Trophoblast cell (in vitro differentiated cells and primary cell): ENCODE measurements around the gene CCDC192.

Source experiments
- DNase-seq, 2 donors: peaks; one replicate each; pipeline ENCODE4 v3.0.0-alpha.2; 2016
- H2AFZ ChIP-seq: 2 replicates; pipeline ENCODE4 v1.6.1; 2013; ENCODE audit warnings: low read length, moderate library complexity, mild to moderate bottlenecking; ENCODE audit not compliant: insufficient read depth, poor library complexity
- H2AK5ac ChIP-seq: 2 replicates; pipeline ENCODE4 v1.6.1; 2013; ENCODE audit warnings: mild to moderate bottlenecking, low read length
- H2BK120ac ChIP-seq: 2 replicates; pipeline ENCODE4 v1.6.1; 2013; ENCODE audit warnings: low read length, mild to moderate bottlenecking, moderate library complexity; ENCODE audit not compliant: insufficient read depth, poor library complexity
- H2BK12ac ChIP-seq: 2 replicates; pipeline ENCODE4 v1.6.1; 2013; ENCODE audit warnings: mild to moderate bottlenecking, low read length, moderate library complexity
- H2BK5ac ChIP-seq: 2 replicates; pipeline ENCODE4 v1.6.1; 2013; ENCODE audit warnings: low read length, low read depth, moderate library complexity, mild to moderate bottlenecking; ENCODE audit not compliant: poor library complexity
- H3K14ac ChIP-seq: 2 replicates; pipeline ENCODE4 v1.6.1; 2013; ENCODE audit warnings: mild to moderate bottlenecking, low read length
- H3K18ac ChIP-seq: 2 replicates; pipeline ENCODE4 v1.6.1; 2013; ENCODE audit warnings: mild to moderate bottlenecking, low read length
- H3K23ac ChIP-seq: 2 replicates; pipeline ENCODE4 v1.6.1; 2013; ENCODE audit warnings: low read length
- H3K27ac ChIP-seq: 2 replicates; pipeline ENCODE4 v1.5.1; 2013; ENCODE audit warnings: low read depth, mild to moderate bottlenecking, inconsistent platforms, low read length, moderate library complexity
- H3K27me3 ChIP-seq: 2 replicates; pipeline ENCODE4 v1.6.1; 2013; ENCODE audit warnings: inconsistent platforms, mild to moderate bottlenecking, low read length, moderate library complexity; ENCODE audit not compliant: insufficient read depth
- H3K36me3 ChIP-seq, 2 experiments: 1 replicate in 1 of 2; 2 replicates in 1 of 2; pipeline ENCODE4 v1.6.1; 2013; ENCODE audit warnings: low read length in 2 of 2, mild to moderate bottlenecking in 2 of 2, moderate library complexity in 1 of 2; ENCODE audit not compliant: insufficient read depth in 2 of 2, control insufficient read depth in 1 of 2
- H3K4ac ChIP-seq: 2 replicates; pipeline ENCODE4 v1.6.1; 2013; ENCODE audit warnings: low read depth, mild to moderate bottlenecking, low read length, moderate library complexity
- H3K4me1 ChIP-seq, 2 experiments: 1 replicate in 1 of 2; 2 replicates in 1 of 2; pipeline ENCODE4 v1.6.1; 2013; ENCODE audit warnings: low read length in 2 of 2, mild to moderate bottlenecking in 2 of 2, moderate library complexity in 1 of 2; ENCODE audit not compliant: insufficient read depth in 2 of 2, control insufficient read depth in 1 of 2
- H3K4me2 ChIP-seq: 2 replicates; pipeline ENCODE4 v1.6.1; 2013; ENCODE audit warnings: inconsistent platforms, mild to moderate bottlenecking, low read length, moderate library complexity
- H3K4me3 ChIP-seq: 2 replicates; pipeline ENCODE4 v1.5.1; 2013; ENCODE audit warnings: mild to moderate bottlenecking, low read depth, low read length, inconsistent platforms
- H3K79me1 ChIP-seq: one replicate; pipeline ENCODE4 v1.6.1; 2013; ENCODE audit warnings: low read length
- H3K79me2 ChIP-seq: 2 replicates; pipeline ENCODE4 v1.6.1; 2013; ENCODE audit warnings: low read length, mild to moderate bottlenecking; ENCODE audit not compliant: control insufficient read depth, insufficient read depth, poor library complexity
- H3K9ac ChIP-seq: 2 replicates; pipeline ENCODE4 v1.6.1; 2013; ENCODE audit warnings: mild to moderate bottlenecking, low read length
- H3K9me3 ChIP-seq: 2 replicates; pipeline ENCODE4 v1.6.1; 2013; ENCODE audit warnings: low read depth, mild to moderate bottlenecking, control low read depth, inconsistent platforms, low read length; ENCODE audit not compliant: insufficient read depth
- H4K12ac ChIP-seq: 2 replicates; pipeline ENCODE4 v1.6.1; 2013; ENCODE audit warnings: low read depth, mild to moderate bottlenecking, low read length, moderate library complexity
- H4K8ac ChIP-seq: 2 replicates; pipeline ENCODE4 v1.6.1; 2013; ENCODE audit warnings: low read depth, mild to moderate bottlenecking, low read length, moderate library complexity
- H4K91ac ChIP-seq: one replicate; pipeline ENCODE4 v1.6.1; 2013; ENCODE audit warnings: low read depth, mild to moderate bottlenecking, low read length, moderate library complexity
- WGBS: extraction: QIAGEN DNeasy Blood & Tissue Kit; methylation state at CpG from one replicate; pipeline ENCODE4 v1.1.7; 2013; ENCODE audit warnings: missing lambda C conversion rate; ENCODE audit not compliant: insufficient read length, insufficient coverage; ENCODE audit errors: extremely low coverage; 5-methylcytosine and 5-hydroxymethylcytosine counted together

CCDC192 gene

DNA sequence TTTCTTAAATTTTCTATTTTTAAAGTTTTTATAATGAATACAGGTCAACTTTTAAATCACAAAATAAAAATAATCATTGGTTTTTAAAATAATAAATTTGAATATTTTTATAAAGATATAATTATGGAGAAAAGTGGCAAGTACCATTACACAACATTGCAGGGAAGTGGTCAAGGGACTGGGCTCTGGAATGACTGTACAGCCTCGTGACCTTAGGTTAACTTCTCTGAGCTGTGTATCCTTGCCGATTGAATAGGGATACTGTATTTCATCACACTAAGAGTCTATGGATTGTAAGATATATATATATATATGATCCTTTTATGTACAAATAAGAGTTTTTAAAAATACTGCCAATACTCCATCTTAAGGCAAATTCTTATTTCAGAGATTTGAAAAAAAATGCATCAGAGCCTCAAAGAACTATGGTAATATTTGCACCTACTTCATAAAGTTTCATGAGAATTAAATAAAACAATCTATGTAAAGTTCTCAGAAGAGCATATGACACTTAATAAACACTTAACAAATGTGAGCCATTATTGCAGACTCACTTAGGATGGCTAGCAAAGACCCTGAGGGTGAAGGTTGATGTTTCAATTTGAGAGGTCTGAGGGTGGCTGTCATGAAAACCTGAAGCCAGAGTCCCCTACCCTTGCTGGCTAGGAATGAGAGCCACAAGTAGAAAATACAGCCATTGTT, 136.5 kb downstream of the CCDC192 start:
- Histone ChIP-seq H2AFZ (no peak overlapping the region), H3K18ac (no peak overlapping the region), H3K79me2 (no peaks in the 10 kb centered on the region), H2BK120ac (no peak overlapping the region), H4K8ac (no peak overlapping the region), H3K27ac (no peak overlapping the region), H3K9me3 (peaks cover 3% of the 10 kb centered on the region), H3K4ac (no peak overlapping the region), H4K12ac (no peak overlapping the region), H3K36me3 (no peaks in the 10 kb centered on the region), H3K4me2 (no peak overlapping the region), H4K91ac (no peak overlapping the region), H3K23ac (no peak overlapping the region), H3K14ac (no peak overlapping the region), H3K79me1 (no peaks in the 10 kb centered on the region), H2BK5ac (no peak overlapping the region), H3K4me3 (no peak overlapping the region), H2AK5ac (no peak overlapping the region), H3K27me3 (no peaks in the 10 kb centered on the region), H3K4me1 (no peaks in the 10 kb centered on the region), H3K9ac (no peak overlapping the region), H2BK12ac (no peak overlapping the region)
- DNase-seq: no peak
- WGBS: no CpG with 5 or more reads among the region's 2 CpGs

DNA sequence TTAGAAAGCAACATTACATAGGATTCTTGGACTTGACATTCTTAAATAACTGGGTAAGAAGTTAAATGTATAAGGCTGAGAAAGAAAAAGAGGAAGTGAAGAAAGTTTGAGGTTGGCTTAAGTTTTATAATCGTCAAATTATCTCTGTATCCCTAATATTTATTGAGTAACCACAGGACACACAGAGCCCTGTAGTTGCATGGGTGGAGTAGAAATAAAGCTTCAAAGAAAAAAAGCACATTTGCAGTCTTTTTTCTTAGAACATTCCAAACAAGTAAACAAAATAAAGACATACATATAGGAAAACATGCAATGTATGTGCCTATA, 137.0 kb downstream of the CCDC192 start:
- no peak overlapping the region for H3K18ac ChIP-seq
- H3K23ac ChIP-seq: no peak overlapping the region
- no peaks in the 10 kb centered on the region for H3K79me1 ChIP-seq
- no peak overlapping the region for H4K12ac ChIP-seq
- peaks cover 3% of the 10 kb centered on the region for H3K9me3 ChIP-seq
- no peaks in the 10 kb centered on the region for H3K36me3 ChIP-seq
- no peaks in the 10 kb centered on the region for H3K79me2 ChIP-seq
- no peak overlapping the region for H2BK120ac ChIP-seq
- no peak overlapping the region for H4K8ac ChIP-seq
- no CpG with 5 or more reads among the region's 1 CpG for WGBS
- no peak overlapping the region for H3K27ac ChIP-seq
- H3K27me3 ChIP-seq: no peaks in the 10 kb centered on the region
- no peak overlapping the region for H3K14ac ChIP-seq
- DNase-seq: no peak
- no peak overlapping the region for H4K91ac ChIP-seq
- no peak overlapping the region for H3K9ac ChIP-seq
- H2BK12ac ChIP-seq: no peak overlapping the region
- no peak overlapping the region for H3K4ac ChIP-seq
- H2AFZ ChIP-seq: no peak overlapping the region
- no peak overlapping the region for H3K4me2 ChIP-seq
- no peaks in the 10 kb centered on the region for H3K4me1 ChIP-seq
- H3K4me3 ChIP-seq: no peak overlapping the region
- H2BK5ac ChIP-seq: no peak overlapping the region
- H2AK5ac ChIP-seq: no peak overlapping the region

GRCh38 chr5:127840809-127841208, 137.6 kb downstream of the CCDC192 start:
- H3K36me3 ChIP-seq: no peaks in the 10 kb centered on the region
- H3K79me2 ChIP-seq: no peaks in the 10 kb centered on the region
- no peak overlapping the region for H2BK12ac ChIP-seq
- no peak overlapping the region for H4K91ac ChIP-seq
- H4K12ac ChIP-seq: no peak overlapping the region
- no peaks in the 10 kb centered on the region for H3K79me1 ChIP-seq
- peaks cover 3% of the 10 kb centered on the region for H3K9me3 ChIP-seq
- H2BK120ac ChIP-seq: no peak overlapping the region
- no peak for DNase-seq
- H3K4me1 ChIP-seq: no peaks in the 10 kb centered on the region
- H3K18ac ChIP-seq: no peak overlapping the region
- H2BK5ac ChIP-seq: no peak overlapping the region
- no peak overlapping the region for H3K14ac ChIP-seq
- H2AFZ ChIP-seq: no peak overlapping the region
- no peak overlapping the region for H3K9ac ChIP-seq
- H3K27ac ChIP-seq: no peak overlapping the region
- no peak overlapping the region for H3K23ac ChIP-seq
- no peak overlapping the region for H3K4ac ChIP-seq
- no peak overlapping the region for H3K4me2 ChIP-seq
- H2AK5ac ChIP-seq: no peak overlapping the region
- no peaks in the 10 kb centered on the region for H3K27me3 ChIP-seq
- no peak overlapping the region for H3K4me3 ChIP-seq
- H4K8ac ChIP-seq: no peak overlapping the region

GRCh38 chr5:127844581-127845021, 141.4 kb downstream of the CCDC192 start:
- Histone ChIP-seq H3K23ac (no peak overlapping the region), H2AFZ (no peak overlapping the region), H3K9me3 (no peaks in the 10 kb centered on the region), H3K9ac (no peak overlapping the region), H3K4ac (no peak overlapping the region), H2BK12ac (no peak overlapping the region), H3K79me1 (no peaks in the 10 kb centered on the region), H3K4me2 (no peak overlapping the region), H3K27ac (no peak overlapping the region), H4K91ac (no peak overlapping the region), H3K36me3 (no peaks in the 10 kb centered on the region), H3K79me2 (no peaks in the 10 kb centered on the region), H3K4me3 (no peak overlapping the region), H3K18ac (no peak overlapping the region), H3K14ac (no peak overlapping the region), H2BK120ac (no peak overlapping the region), H4K8ac (no peak overlapping the region), H3K27me3 (no peaks in the 10 kb centered on the region), H2AK5ac (no peak overlapping the region), H4K12ac (no peak overlapping the region), H3K4me1 (no peaks in the 10 kb centered on the region), H2BK5ac (no peak overlapping the region)
- no CpG with 5 or more reads among the region's 7 CpGs for WGBS
- DNase-seq: no peak
